Ishikawa (cell line): Measurements from ENCODE around the gene DCAF10.

Experiments
- CEBPB ChIP-seq: IDR thresholded peaks from 2 replicates; pipeline ENCODE4 v1.6.1; 2012
- CREB1 ChIP-seq: IDR thresholded peaks from 2 replicates; pipeline ENCODE4 v1.6.1; 2012; ENCODE audit warnings: low read depth
- EGR1 ChIP-seq: IDR thresholded peaks from 2 replicates; pipeline ENCODE4 v1.6.1; 2012
- EP300 ChIP-seq: IDR thresholded peaks from 2 replicates; pipeline ENCODE4 v1.6.1; 2012; ENCODE audit warnings: borderline replicate concordance
- FOXM1 ChIP-seq: IDR thresholded peaks from 2 replicates; pipeline ENCODE4 v1.6.1; 2012; ENCODE audit warnings: low read depth, borderline replicate concordance
- NFIC ChIP-seq: IDR thresholded peaks from 2 replicates; pipeline ENCODE4 v1.6.1; 2012
- RAD21 ChIP-seq: IDR thresholded peaks from 2 replicates; pipeline ENCODE4 v1.6.1; 2012; ENCODE audit warnings: low read depth
- TAF1 ChIP-seq: IDR thresholded peaks from 2 replicates; pipeline ENCODE4 v1.6.1; 2012; ENCODE audit warnings: low read depth, mild to moderate bottlenecking
- TCF12 ChIP-seq: IDR thresholded peaks from 2 replicates; pipeline ENCODE4 v1.6.1; 2012; ENCODE audit warnings: low read depth
- TEAD4 ChIP-seq: IDR thresholded peaks from 2 replicates; pipeline ENCODE4 v1.6.1; 2012
- USF1 ChIP-seq: IDR thresholded peaks from 2 replicates; pipeline ENCODE4 v1.6.1; 2012
- YY1 ChIP-seq: IDR thresholded peaks from 2 replicates; pipeline ENCODE4 v1.6.1; 2012; ENCODE audit warnings: low read depth
- ZBTB7A ChIP-seq: IDR thresholded peaks from 2 replicates; pipeline ENCODE4 v1.6.1; 2012; ENCODE audit warnings: low read depth
- TF ChIP-seq, protein P1 (sequence below): IDR thresholded peaks from 2 replicates; pipeline ENCODE4 v1.6.1; 2012
- TF ChIP-seq, protein P2 (sequence below): IDR thresholded peaks from 2 replicates; pipeline ENCODE4 v1.6.1; 2012; ENCODE audit warnings: low read depth, mild to moderate bottlenecking

Gene DCAF10

GRCh38 chr9:37776328-37776727 lies 24.3 kb upstream of the DCAF10 start:
- TF ChIP-seq, protein P1, sequence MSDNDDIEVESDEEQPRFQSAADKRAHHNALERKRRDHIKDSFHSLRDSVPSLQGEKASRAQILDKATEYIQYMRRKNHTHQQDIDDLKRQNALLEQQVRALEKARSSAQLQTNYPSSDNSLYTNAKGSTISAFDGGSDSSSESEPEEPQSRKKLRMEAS = no peak
- no peak for TF ChIP-seq YY1
- no peak for TF ChIP-seq TEAD4
- no peak for TF ChIP-seq CREB1
- no peak for TF ChIP-seq USF1
- TF ChIP-seq ZBTB7A = no peak
- TF ChIP-seq, protein P2, sequence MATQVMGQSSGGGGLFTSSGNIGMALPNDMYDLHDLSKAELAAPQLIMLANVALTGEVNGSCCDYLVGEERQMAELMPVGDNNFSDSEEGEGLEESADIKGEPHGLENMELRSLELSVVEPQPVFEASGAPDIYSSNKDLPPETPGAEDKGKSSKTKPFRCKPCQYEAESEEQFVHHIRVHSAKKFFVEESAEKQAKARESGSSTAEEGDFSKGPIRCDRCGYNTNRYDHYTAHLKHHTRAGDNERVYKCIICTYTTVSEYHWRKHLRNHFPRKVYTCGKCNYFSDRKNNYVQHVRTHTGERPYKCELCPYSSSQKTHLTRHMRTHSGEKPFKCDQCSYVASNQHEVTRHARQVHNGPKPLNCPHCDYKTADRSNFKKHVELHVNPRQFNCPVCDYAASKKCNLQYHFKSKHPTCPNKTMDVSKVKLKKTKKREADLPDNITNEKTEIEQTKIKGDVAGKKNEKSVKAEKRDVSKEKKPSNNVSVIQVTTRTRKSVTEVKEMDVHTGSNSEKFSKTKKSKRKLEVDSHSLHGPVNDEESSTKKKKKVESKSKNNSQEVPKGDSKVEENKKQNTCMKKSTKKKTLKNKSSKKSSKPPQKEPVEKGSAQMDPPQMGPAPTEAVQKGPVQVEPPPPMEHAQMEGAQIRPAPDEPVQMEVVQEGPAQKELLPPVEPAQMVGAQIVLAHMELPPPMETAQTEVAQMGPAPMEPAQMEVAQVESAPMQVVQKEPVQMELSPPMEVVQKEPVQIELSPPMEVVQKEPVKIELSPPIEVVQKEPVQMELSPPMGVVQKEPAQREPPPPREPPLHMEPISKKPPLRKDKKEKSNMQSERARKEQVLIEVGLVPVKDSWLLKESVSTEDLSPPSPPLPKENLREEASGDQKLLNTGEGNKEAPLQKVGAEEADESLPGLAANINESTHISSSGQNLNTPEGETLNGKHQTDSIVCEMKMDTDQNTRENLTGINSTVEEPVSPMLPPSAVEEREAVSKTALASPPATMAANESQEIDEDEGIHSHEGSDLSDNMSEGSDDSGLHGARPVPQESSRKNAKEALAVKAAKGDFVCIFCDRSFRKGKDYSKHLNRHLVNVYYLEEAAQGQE = no peak

DNA sequence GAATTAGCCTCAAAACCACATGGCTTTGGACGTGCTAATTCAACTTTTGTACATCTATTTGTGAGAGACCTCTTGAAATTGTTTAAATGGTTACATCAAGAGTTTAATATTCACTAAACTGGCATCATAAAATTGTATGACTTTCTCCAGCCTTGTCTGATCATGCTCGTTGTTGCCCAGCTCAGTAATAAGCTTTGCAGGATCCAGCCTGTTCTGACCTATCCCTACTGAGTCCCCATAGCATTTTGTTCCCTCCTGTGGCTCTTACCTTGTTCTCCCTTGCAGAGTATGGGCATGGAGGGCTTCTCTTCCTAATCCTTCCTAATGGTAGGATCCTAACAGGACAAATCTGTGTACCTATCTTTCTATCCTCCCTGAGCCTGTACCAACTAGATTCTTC lies 22.1 kb upstream of the DCAF10 start:
- TF ChIP-seq NFIC = no peak
- TF ChIP-seq, protein P2 = no peak
- no peak for TF ChIP-seq CREB1
- TF ChIP-seq EP300 = no peak
- TF ChIP-seq, protein P1 = no peak

GRCh38 chr9:37784291-37784615 lies 16.3 kb upstream of the DCAF10 start:
- TF ChIP-seq, protein P2 = no peak
- no peak for TF ChIP-seq RAD21
- TF ChIP-seq NFIC = no peak
- TF ChIP-seq YY1 = no peak
- TF ChIP-seq, protein P1 = no peak
- TF ChIP-seq FOXM1 = no peak
- no peak for TF ChIP-seq TCF12
- TF ChIP-seq TEAD4 = no peak
- TF ChIP-seq EP300 = no peak
- TF ChIP-seq EGR1 = no peak
- TF ChIP-seq CEBPB = no peak
- TF ChIP-seq USF1 = no peak
- no peak for TF ChIP-seq ZBTB7A
- no peak for TF ChIP-seq CREB1
- TF ChIP-seq TAF1 = no peak

DNA sequence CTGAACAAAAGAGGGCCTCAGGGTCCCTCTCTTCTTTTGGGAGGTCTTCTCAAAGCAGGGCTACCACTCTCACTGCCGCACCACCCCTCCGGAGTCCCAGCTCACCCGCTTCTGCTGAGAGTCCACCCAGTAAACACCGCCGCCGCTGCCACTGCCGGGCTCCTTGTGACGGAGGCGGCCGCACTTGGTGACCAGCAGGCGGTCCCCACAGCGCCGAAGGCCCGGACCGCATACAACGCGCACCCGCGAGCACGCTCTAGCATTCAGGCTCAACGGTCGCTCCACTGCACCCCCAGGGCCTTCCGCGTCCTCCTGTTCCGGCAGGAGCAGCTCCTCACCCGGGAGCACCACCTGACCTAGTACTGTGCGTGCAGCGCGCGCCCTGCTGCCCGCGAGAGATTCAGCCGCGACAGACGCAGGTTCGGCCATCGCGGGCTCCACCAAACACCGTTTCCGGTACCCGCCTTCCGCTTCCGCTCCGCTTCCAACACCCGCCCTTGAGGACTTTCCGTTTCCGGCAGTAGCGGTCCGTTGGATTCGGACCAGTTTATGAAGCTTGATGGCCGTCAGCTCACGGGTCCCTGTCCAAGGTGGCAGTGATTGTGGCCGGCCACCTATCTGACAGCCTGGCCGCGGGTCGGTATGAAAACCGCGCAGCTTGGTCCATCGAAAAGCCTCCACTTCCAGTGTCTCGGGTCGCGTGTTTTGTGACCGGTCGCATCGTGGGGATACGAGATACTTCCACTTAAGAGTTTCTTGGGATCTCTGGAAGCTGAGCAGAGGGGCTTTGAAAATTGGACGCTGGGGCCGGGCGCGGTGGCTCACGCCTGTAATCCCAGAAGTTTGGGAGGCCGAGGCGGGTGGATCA lies 15.7 kb upstream of the DCAF10 start, which contains the start of gene EXOSC3:
TSS of gene EXOSC3 (minus strand) at position 449 of the 868 bp plus-strand sequence. CDS start at position 429, 20 bp downstream.
- TF ChIP-seq, protein P1 = peak; percentile 87
- TF ChIP-seq CEBPB = no peak
- no peak for TF ChIP-seq CREB1
- peak; percentile 55 for TF ChIP-seq NFIC
- peak; percentile 34; the same call in 1 of the 2 replicates for TF ChIP-seq EGR1
- TF ChIP-seq, protein P2 = peak; percentile 84
- no peak for TF ChIP-seq FOXM1
- peak; percentile 97 for TF ChIP-seq TAF1
- TF ChIP-seq ZBTB7A = no peak
- peak; percentile 77; the same call in 1 of the 2 replicates for TF ChIP-seq TCF12
- peak; percentile 52 for TF ChIP-seq USF1
- TF ChIP-seq EP300 = no peak
- no peak; the same call in 1 of the 2 replicates for TF ChIP-seq RAD21
- TF ChIP-seq TEAD4 = no peak
- TF ChIP-seq YY1 = peak; percentile 91
